Hematopoietic multipotent progenitor cell treated with erythropoietin and hydrocortisone succinate and interleukin-3 and kit ligand, for 15 days (in vitro differentiated cells): ENCODE results near the gene SDK2.

ENCODE experiments used
- DNase-seq: peaks from one replicate; pipeline ENCODE4 v3.0.0-alpha.2; 2015; ENCODE audit warnings: low spot score

SDK2 gene

GRCh38 chr17:73632513-73632912, 11.7 kb downstream of the SDK2 start:
- no peak for DNase-seq

- no peak for DNase-seq
Observed at GRCh38 chr17:73630965-73631595, 13.2 kb downstream of the SDK2 start.

- DNase-seq, result no peak
Observed at GRCh38 chr17:73630531-73630930, 13.7 kb downstream of the SDK2 start.

- no peak for DNase-seq
Observed at GRCh38 chr17:73628642-73629552, 15.3 kb downstream of the SDK2 start.

GRCh38 chr17:73625991-73626673, 18.1 kb downstream of the SDK2 start:
- no peak for DNase-seq

- DNase-seq, result no peak
Observed at GRCh38 chr17:73625006-73625405, 19.2 kb downstream of the SDK2 start.

GRCh38 chr17:73624496-73624988, 19.7 kb downstream of the SDK2 start:
- DNase-seq, result no peak

GRCh38 chr17:73623818-73624217, 20.4 kb downstream of the SDK2 start:
- no peak for DNase-seq

- no peak for DNase-seq
Observed at GRCh38 chr17:73623247-73623646, 21.0 kb downstream of the SDK2 start.

GRCh38 chr17:73622381-73622780, 21.9 kb downstream of the SDK2 start:
- no peak for DNase-seq

- DNase-seq, result no peak
Observed at GRCh38 chr17:73621685-73622084, 22.6 kb downstream of the SDK2 start.

- no peak for DNase-seq
Observed at GRCh38 chr17:73620414-73620813, 23.8 kb downstream of the SDK2 start.

- no peak for DNase-seq
Observed at GRCh38 chr17:73617501-73617900, 26.7 kb downstream of the SDK2 start.

GRCh38 chr17:73616873-73617404, 27.3 kb downstream of the SDK2 start:
- DNase-seq, result no peak

GRCh38 chr17:73616120-73616872, 27.9 kb downstream of the SDK2 start:
- no peak for DNase-seq

GRCh38 chr17:73614256-73614655, 30.0 kb downstream of the SDK2 start:
- DNase-seq, result no peak

GRCh38 chr17:73613271-73614233, 30.7 kb downstream of the SDK2 start:
- no peak for DNase-seq

- no peak for DNase-seq
Observed at GRCh38 chr17:73612031-73612472, 32.2 kb downstream of the SDK2 start.

GRCh38 chr17:73611630-73612029, 32.6 kb downstream of the SDK2 start:
- no peak for DNase-seq

GRCh38 chr17:73610331-73610911, 33.8 kb downstream of the SDK2 start:
- DNase-seq, result no peak
